ENCODE results near the gene TUBB8. TPM values are rescaled to one million over a fixed set of nuclear protein-coding genes. Genes with fewer than 3 reads are reported as not detected.

TUBB8 gene
- not detected in 2 replicates for total RNA-seq

DNA sequence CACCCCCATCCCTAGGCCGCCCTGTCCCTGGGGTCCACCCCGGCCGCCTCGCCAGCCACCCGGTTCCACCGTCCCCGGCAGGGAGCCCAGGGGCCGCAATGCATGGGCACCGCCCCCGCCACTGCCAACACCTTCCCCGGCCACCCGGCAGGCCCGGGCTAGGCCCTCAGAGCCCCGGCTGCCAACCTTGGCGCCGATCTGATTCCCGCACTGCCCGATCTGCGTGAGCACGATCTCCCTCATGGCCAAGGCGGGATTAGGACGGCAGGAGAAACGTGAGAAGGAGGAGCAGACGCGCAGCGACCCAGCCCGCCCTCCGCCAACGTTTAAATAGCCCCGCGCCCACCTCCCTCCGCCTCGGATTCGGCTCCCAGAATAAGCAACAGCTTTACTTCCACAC, at the start of gene TUBB8:
Gene TUBB8 (minus strand): TSS at position 301 of the 400 bp plus-strand sequence. CDS start 58 bp downstream, at position 243.

Other genes with a start within 250 kb of the TUBB8 start
- 54.6 and 57.5 TPM in 2 replicates for gene ZMYND11, start 86.2 kb upstream of the TUBB8 start, total RNA-seq

Data from regular cardiac myocyte (primary cell).